Right cardiac atrium (tissue), 5 donors: Measurements from ENCODE around the gene DBP. TPM values are rescaled to one million over a fixed set of nuclear protein-coding genes. Genes with fewer than 3 reads are reported as not detected.

Experiments
- ATAC-seq, 2 donors: fragments of 200-7000 bp; cut with Tn5 transposase; one replicate each; pipeline versions ENCODE4 v1.8.0 to v1.9.1; 2020; ENCODE audit warnings: moderate library complexity in 2 of 2, mild to moderate bottlenecking in 1 of 2
- DNase-seq, 3 donors: peaks; one replicate each; pipeline ENCODE4 v3.0.0-alpha.2; 2020
- H3K27ac ChIP-seq: one replicate; pipeline ENCODE4 v1.5.1; 2013; ENCODE audit warnings: mild to moderate bottlenecking, low read length, control low read depth, moderate library complexity
- H3K27me3 ChIP-seq: one replicate; pipeline ENCODE4 v1.6.1; 2013; ENCODE audit not compliant: control insufficient read depth, insufficient read depth
- H3K4me1 ChIP-seq: one replicate; pipeline ENCODE4 v1.6.1; 2013; ENCODE audit warnings: low read length; ENCODE audit not compliant: control insufficient read depth, insufficient read depth
- H3K4me3 ChIP-seq: one replicate; pipeline ENCODE4 v1.5.1; 2013; ENCODE audit warnings: low read length, control low read depth
- H3K9me3 ChIP-seq: one replicate; pipeline ENCODE4 v1.6.1; 2013; ENCODE audit warnings: low read length; ENCODE audit not compliant: control insufficient read depth
- WGBS: extraction: QIAGEN DNeasy Blood & Tissue Kit; methylation state at CpG from one replicate; pipeline ENCODE4 v1.1.7; 2013; 5-methylcytosine and 5-hydroxymethylcytosine counted together
- intact Hi-C, 4 donors: fragments of 100-400 bp; cut with DNase I; formaldehyde crosslinking; loops; one replicate each; pipeline versions ENCODE4 v1.11.0 to v1.14.0; 2022 to 2023
- polyA plus RNA-seq: library from polyadenylated mRNA; stranded (reverse); fragments of 200-250 nt; gene quantifications from one replicate; pipeline ENCODE4 v1.2.3, GENCODE V29; 2013
- total RNA-seq, 4 donors: library from RNA; stranded (reverse); fragmentation: NEBNext Ultra II Directional; extraction: Animal tissue kit (Norgen Biotek cat#: 25700); gene quantifications; one replicate each; pipeline ENCODE4 v1.2.1, GENCODE V29; 2021
- donor health status: healthy with polysubstance abuse.
- donor health status: DM: no; HTN: yes; CAD: no.
- donor health status: DM: no; HTN: no; CAD: no.
- donor health status: DM: no; HTN: yes; CAD: no; lungs with severe emphysema.
- donor health status: DM: yes; HTN: yes; CAD: no.

Gene DBP
- total and polyA plus RNA-seq, 5 donors = 2.8 to 16.9 (median 13.0) TPM

DNA sequence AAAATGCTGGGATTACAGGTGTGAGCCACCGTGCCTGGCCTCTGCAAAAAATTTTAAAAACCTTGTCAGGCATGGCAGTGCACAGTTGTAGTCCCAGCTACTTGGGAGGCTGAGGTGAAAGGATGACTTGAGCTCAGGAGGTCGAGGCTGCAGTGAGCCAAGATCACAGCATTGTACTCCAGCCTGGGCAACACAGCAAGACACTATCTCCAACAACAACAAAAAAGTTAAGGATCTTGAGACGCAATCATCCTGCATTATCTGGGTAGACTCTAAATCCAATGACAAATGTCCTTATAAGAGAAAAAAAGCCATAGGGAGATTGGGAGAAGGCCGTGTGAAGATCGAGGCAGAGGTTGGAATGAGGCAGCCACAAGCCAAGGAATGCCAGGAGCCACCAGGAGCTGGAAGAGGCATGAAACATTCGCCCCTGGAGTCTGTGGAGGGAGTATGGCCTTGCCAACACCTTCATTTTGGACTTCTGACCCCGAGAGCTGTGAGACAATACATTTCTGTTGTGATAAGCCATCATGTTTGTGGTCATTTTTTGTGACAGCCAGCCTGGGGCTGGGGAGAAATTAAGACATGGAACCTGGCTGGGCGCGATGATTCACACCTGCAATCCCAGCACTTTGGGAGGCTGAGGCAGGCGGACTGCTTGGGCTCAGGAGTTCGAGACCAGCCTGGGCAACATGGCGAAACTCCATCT, 13.9 kb upstream of the DBP start:
- ATAC-seq = no peak

DNA sequence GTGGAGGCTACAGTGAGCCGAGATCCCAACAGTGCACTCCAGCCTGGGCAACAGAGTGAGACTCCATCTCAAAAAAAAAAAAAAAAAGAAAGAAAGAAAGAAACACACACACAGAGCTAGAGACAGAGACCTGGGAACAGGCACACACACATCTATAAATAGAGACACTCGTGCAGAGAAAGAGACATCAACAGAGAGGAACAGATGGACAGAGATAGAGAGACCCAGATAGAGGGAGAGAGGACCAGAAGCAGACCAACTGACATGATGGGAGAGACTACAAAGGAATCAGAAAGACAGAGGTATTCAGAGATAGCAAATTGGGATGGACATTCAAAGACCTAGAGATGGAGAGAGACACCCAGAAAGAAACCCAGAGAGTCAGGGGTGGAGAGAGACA, 11.0 kb upstream of the DBP start:
- H3K4me3 ChIP-seq = no peak overlapping the region
- no peak overlapping the region for H3K27ac ChIP-seq
- H3K27me3 ChIP-seq = no peaks in the 10 kb centered on the region
- DNase-seq (no peak), ATAC-seq (no peak)
- intact Hi-C loops = loop anchor here in 3 of 4 donors (5.0 to 10.0 kb wide), 2 partner anchors 187 to 189 kb away; partner anchors contain the start of gene HSD17B14 (in 3 of the 3)
- WGBS = 62% methylated on average over 2 of the region's 2 CpGs
- H3K4me1 ChIP-seq = no peaks in the 10 kb centered on the region
- no peaks in the 10 kb centered on the region for H3K9me3 ChIP-seq

More for the DNA sequence above, 13.9 kb upstream of the DBP start:
- no peak overlapping the region for H3K4me3 ChIP-seq
- WGBS = 90% methylated on average over 12 of the region's 12 CpGs
- no peak for DNase-seq
- H3K27ac ChIP-seq = no peak overlapping the region
- H3K4me1 ChIP-seq = no peaks in the 10 kb centered on the region
- intact Hi-C loops = no loop called here
- no peaks in the 10 kb centered on the region for H3K9me3 ChIP-seq
- no peaks in the 10 kb centered on the region for H3K27me3 ChIP-seq

DNA sequence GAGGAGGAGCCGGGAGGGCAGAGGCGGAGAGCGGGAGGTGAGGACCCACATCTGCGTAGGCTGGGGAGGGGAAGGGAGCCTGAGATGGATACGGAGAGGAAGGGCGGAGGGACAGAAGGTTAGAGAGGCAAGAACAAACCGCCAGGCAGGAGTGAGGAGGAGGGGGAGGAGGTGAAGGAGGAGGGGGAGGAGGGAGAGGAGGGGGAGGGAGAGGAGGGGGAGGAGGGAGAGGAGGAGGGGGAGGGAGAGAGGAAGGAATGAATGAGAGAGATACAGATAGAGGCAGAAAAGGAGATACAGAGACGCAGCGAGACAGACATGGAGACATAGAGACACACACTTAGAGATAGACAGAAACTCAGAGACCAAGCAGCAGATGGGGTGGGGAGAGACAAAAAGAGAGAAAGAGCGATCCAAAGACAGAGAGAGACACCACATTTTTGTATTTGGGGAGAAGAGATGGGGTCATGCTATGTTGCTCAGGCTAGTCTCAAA, 9.6 kb upstream of the DBP start:
- no peaks in the 10 kb centered on the region for H3K9me3 ChIP-seq

DNA sequence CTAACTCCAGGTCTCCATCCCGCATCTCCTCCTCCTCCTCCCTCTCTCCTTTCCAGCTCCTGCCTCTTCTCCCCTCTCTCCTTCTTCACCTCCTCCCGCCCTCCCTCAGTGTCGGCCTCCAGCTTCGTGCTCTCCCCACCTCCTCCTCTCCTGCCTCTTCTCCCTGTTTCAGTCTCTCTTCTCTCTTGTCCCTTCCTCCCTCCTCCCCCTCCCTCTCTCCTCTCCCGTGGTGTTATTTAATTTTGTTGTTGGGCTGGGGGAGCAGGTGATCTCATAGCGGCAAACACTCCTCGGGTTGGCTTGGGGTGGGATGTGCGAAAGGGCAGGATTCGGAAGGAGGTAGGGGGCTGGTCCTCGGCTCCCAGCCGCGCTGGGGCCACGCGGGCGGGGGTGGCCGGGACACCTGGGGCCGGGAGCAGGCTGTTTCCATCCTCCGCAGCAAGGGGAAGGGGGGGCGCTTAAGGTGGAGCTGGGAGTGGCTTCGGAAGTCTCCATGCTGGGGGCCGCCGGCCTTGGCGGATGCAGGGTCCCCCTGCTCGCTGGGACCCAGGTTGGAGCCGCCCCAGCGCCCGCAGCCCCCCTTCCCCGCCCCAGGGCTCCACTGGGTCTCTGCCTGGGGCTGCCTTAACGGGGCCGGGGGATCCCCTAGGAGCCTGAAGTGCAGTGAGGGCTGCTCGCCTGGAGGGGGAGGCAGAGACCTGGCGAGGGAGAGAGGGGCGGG, 9.0 kb upstream of the DBP start, which contains the start of gene CA11:
TSS of gene CA11 (minus strand) at position 187 of the 721 bp plus-strand sequence. CDS start 555 bp downstream, outside the sequence.
- ATAC-seq (peak; percentile 92 to 93), DNase-seq (peak; percentile 89 to 96 (median 96))
- H3K27me3 ChIP-seq = no peaks in the 10 kb centered on the region
- peak within 1 kb of the TSS; percentile 63 for H3K4me3 ChIP-seq
- no peaks in the 10 kb centered on the region for H3K4me1 ChIP-seq
- no peaks in the 10 kb centered on the region for H3K9me3 ChIP-seq
- intact Hi-C loops = loop anchor here in 3 of 4 donors (5.0 to 10.0 kb wide), 2 partner anchors 189 to 191 kb away; partner anchors contain the start of gene HSD17B14 (in 3 of the 3)
- peak within 1 kb of the TSS; percentile 63 for H3K27ac ChIP-seq
- 1% methylated on average over 33 of the region's 33 CpGs for whole genome bisulfite sequencing

More for the DNA sequence above, 9.6 kb upstream of the DBP start:
- Histone ChIP-seq H3K27me3 (no peaks in the 10 kb centered on the region), H3K4me1 (no peaks in the 10 kb centered on the region), H3K27ac (no peak overlapping the region), H3K4me3 (peak overlapping the region; percentile 63)
- 12% methylated on average over 8 of the region's 10 CpGs for WGBS
- ATAC-seq = no peak
- intact Hi-C loops = loop anchor here in 3 of 4 donors (5.0 to 10.0 kb wide), 2 partner anchors 188 to 191 kb away; partner anchors contain the start of gene HSD17B14 (in 3 of the 3)
- DNase-seq = no peak

DNA sequence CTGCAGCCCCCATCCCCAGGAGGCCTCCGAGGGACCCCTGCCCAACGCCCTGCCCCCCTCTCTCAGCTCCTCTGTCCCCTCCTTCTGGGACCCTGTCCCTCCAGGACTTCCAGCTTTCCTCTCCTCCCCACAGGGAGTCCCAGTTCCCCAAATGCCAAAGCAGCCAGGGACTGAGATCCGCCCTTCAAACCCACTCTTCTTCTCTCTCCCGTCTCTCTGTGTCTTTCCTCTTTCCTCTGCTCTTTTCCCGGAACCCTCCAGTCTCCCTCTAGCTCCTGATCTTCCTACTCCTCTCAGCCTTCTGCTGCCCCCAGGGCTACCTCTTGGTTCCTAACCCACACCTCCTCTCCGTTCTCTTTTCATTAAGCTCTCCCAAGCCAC, 8.4 kb upstream of the DBP start:
- ATAC-seq (peak; percentile 8 to 10), DNase-seq (peak in 1 of 3 donors; percentile 76)
- Histone ChIP-seq H3K9me3 (no peaks in the 10 kb centered on the region), H3K27me3 (no peaks in the 10 kb centered on the region), H3K4me3 (peak overlapping the region; percentile 63), H3K27ac (peak overlapping the region; percentile 63), H3K4me1 (no peaks in the 10 kb centered on the region)
- WGBS = under 1% methylated on average over 6 of the region's 6 CpGs
- intact Hi-C loops = loop anchor here in 3 of 4 donors (5.0 to 10.0 kb wide), 2 partner anchors 189 to 192 kb away; partner anchors contain the start of gene HSD17B14 (in 3 of the 3)

- peak overlapping the region; percentile 18 for H3K27ac ChIP-seq
- ATAC-seq = peak; percentile 77 to 80
- H3K4me3 ChIP-seq = peak overlapping the region; percentile 63
- peak; percentile 79 to 90 (median 85) for DNase-seq
- intact Hi-C loops = loop anchor here in 3 of 4 donors (5.0 to 10.0 kb wide), 2 partner anchors 190 to 192 kb away; partner anchors contain the start of gene HSD17B14 (in 3 of the 3)
- no peaks in the 10 kb centered on the region for H3K4me1 ChIP-seq
- no peaks in the 10 kb centered on the region for H3K9me3 ChIP-seq
- 1% methylated on average over 25 of the region's 25 CpGs for whole genome bisulfite sequencing
- H3K27me3 ChIP-seq = no peaks in the 10 kb centered on the region
Measured at GRCh38 chr19:48644839-48645619, 7.8 kb upstream of the DBP start.

GRCh38 chr19:48644355-48644754, 7.2 kb upstream of the DBP start:
- ATAC-seq = no peak
- no peak overlapping the region for H3K27ac ChIP-seq

DNA sequence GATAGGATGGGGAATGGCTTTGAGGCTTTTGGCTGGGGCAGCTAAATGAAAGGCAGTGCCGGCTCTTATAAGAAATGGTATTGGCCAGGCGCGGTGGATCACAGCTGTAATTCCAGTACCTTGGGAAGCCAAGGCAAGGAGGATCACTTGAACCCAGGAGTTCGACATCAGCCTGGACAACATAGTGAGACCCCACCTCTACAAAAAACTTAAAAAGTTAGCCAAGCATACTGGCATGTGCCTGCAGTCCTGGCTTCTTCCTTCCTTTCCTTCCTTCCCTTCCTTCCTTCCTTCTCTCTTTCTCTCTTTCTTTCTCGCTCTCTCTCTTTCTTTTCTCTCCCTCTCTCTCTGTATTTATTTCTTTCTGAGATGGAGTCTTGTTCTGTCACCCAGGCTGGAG, 5.7 kb upstream of the DBP start:
- ATAC-seq (no peak), DNase-seq (no peak)
- 88% methylated on average over 5 of the region's 5 CpGs for WGBS
- Histone ChIP-seq H3K27ac (no peak overlapping the region), H3K4me3 (no peak overlapping the region), H3K27me3 (no peaks in the 10 kb centered on the region), H3K9me3 (no peaks in the 10 kb centered on the region), H3K4me1 (no peaks in the 10 kb centered on the region)
- intact Hi-C loops = loop anchor here in 2 of 4 donors (10.0 kb wide), 1 partner anchor 192 kb away; the partner anchor contains the start of gene HSD17B14 (in 2 of the 2)

More at GRCh38 chr19:48644355-48644754, 7.2 kb upstream of the DBP start:
- Histone ChIP-seq H3K9me3 (no peaks in the 10 kb centered on the region), H3K4me3 (no peak overlapping the region), H3K27me3 (no peaks in the 10 kb centered on the region), H3K4me1 (no peaks in the 10 kb centered on the region)
- WGBS = 74% methylated on average over 4 of the region's 4 CpGs
- intact Hi-C loops = loop anchor here in 2 of 4 donors (10.0 kb wide), 1 partner anchor 190 kb away; the partner anchor contains the start of gene HSD17B14 (in 2 of the 2)
- DNase-seq = no peak

- intact Hi-C loops = loop anchor here in 2 of 4 donors (10.0 kb wide), 1 partner anchor 193 kb away; the partner anchor contains the start of gene HSD17B14 (in 2 of the 2)
- Histone ChIP-seq H3K27me3 (no peaks in the 10 kb centered on the region), H3K9me3 (no peaks in the 10 kb centered on the region), H3K4me3 (no peak overlapping the region), H3K4me1 (no peaks in the 10 kb centered on the region), H3K27ac (no peak overlapping the region)
- WGBS = 94% methylated on average over 2 of the region's 2 CpGs
- no peak for ATAC-seq
- no peak for DNase-seq
Measured at GRCh38 chr19:48641850-48642249, 4.7 kb upstream of the DBP start.
